B cell (primary cell): Measurements from ENCODE around the gene PIK3CD. TPM values are rescaled to one million over a fixed set of nuclear protein-coding genes. Genes with fewer than 3 reads are reported as not detected.

Experiments used
- ATAC-seq: fragments of 200-7000 bp; cut with Tn5 transposase; one replicate; pipeline ENCODE4 v1.10.0; 2021; ENCODE audit warnings: low read depth, mild to moderate bottlenecking, moderate number of reproducible peaks, moderate library complexity
- CTCF ChIA-PET: fragments of 350-600 bp; sonication (Branson Sonifier 250); formaldehyde crosslinking; loops from one replicate; lab custom pipeline; 2021; ENCODE audit warnings: antibody characterized with exemption, inconsistent platforms; lab: Charles Lee
- POLR2A ChIA-PET: fragments of 350-600 bp; sonication (Branson Sonifier 250); formaldehyde crosslinking; loops from one replicate; lab custom pipeline; 2021; ENCODE audit warnings: antibody characterized with exemption; lab: Charles Lee
- DNase-seq: peaks from one replicate; pipeline ENCODE4 v3.0.0; 2013
- H2AFZ ChIP-seq: 2 replicates; pipeline ENCODE4 v1.6.1; 2012; ENCODE audit warnings: mild to moderate bottlenecking, low read depth, low read length; ENCODE audit not compliant: insufficient read depth, poor library complexity, severe bottlenecking
- H3K27ac ChIP-seq, 2 donors: 1 replicate in 1 of 2; 2 replicates in 1 of 2; pipeline ENCODE4 v1.5.1; 2012 to 2013; ENCODE audit warnings: low read length in 2 of 2, mild to moderate bottlenecking in 2 of 2, moderate library complexity in 1 of 2
- H3K27me3 ChIP-seq, 4 experiments: fragments of 200-600 bp in 1 of 4; sonication (generic) in 1 of 4; replicated peaks in 1 of 4; 1 replicate in 2 of 4; 2 replicates in 2 of 4; pipeline versions ENCODE4 v1.6.1 to v1.7.0; 2013 to 2016; ENCODE audit warnings: low read length in 3 of 4, mild to moderate bottlenecking in 2 of 4, mixed read lengths in 1 of 4, moderate library complexity in 1 of 4; ENCODE audit not compliant: insufficient read depth in 4 of 4, control insufficient read depth in 3 of 4; ENCODE audit errors: control extremely low read depth in 1 of 4
- H3K36me3 ChIP-seq, 2 experiments: replicated peaks in 1 of 2; 1 replicate in 1 of 2; 2 replicates in 1 of 2; pipeline versions ENCODE4 v1.6.1 to v1.7.1; 2013; ENCODE audit warnings: low read length in 1 of 2; ENCODE audit not compliant: insufficient read depth in 2 of 2, control insufficient read depth in 1 of 2; ENCODE audit errors: control extremely low read depth in 1 of 2, extremely low read depth in 1 of 2
- H3K4me1 ChIP-seq, 2 donors: fragments of 200-600 bp in 1 of 2; sonication (generic) in 1 of 2; 1 replicate in 1 of 2; 2 replicates in 1 of 2; pipeline versions ENCODE4 v1.5.1 to v1.6.1; 2013 to 2017; ENCODE audit warnings: low read length in 2 of 2; ENCODE audit not compliant: control insufficient read depth in 2 of 2, insufficient read depth in 2 of 2
- H3K4me2 ChIP-seq: replicated peaks from 2 replicates; pipeline ENCODE3; 2012; ENCODE audit warnings: mild to moderate bottlenecking, low read depth, low read length; ENCODE audit not compliant: poor library complexity, severe bottlenecking
- H3K4me3 ChIP-seq, 5 experiments: fragments of 200-600 bp in 1 of 5; sonication (generic) in 1 of 5; 1 replicate in 3 of 5; 2 replicates in 2 of 5; pipeline versions ENCODE4 v1.5.1 to v1.7.0; 2011 to 2016; ENCODE audit warnings: low read length in 4 of 5, mild to moderate bottlenecking in 4 of 5, low read depth in 2 of 5, control low read depth in 1 of 5, moderate library complexity in 1 of 5; ENCODE audit not compliant: insufficient read depth in 1 of 5; ENCODE audit errors: control extremely low read depth in 1 of 5, extremely low read depth in 1 of 5
- H3K79me2 ChIP-seq: fragments of 200-600 bp; sonication (generic); one replicate; pipeline ENCODE4 v1.6.0; 2016; ENCODE audit warnings: low read length; ENCODE audit not compliant: control insufficient read depth, insufficient read depth
- H3K9ac ChIP-seq: fragments of 200-600 bp; sonication (generic); 2 replicates; pipeline ENCODE4 v1.6.1; 2017; ENCODE audit warnings: mild to moderate bottlenecking, low read length, moderate library complexity
- H3K9me3 ChIP-seq, 3 donors: one replicate each; pipeline versions ENCODE4 v1.6.1 to v1.7.1; 2013; ENCODE audit warnings: low read length in 2 of 3; ENCODE audit not compliant: control insufficient read depth in 2 of 3, insufficient read depth in 1 of 3; ENCODE audit errors: control extremely low read depth in 1 of 3
- H4K20me1 ChIP-seq: 2 replicates; pipeline ENCODE4 v1.6.0; 2012; ENCODE audit warnings: mild to moderate bottlenecking, low read length; ENCODE audit not compliant: insufficient read depth, control insufficient read depth, poor library complexity, severe bottlenecking
- H3K27ac Mint-ChIP-seq: one replicate; pipeline ENCODE4 v1.8.0; 2021; ENCODE audit warnings: mixed read lengths
- H3K27me3 Mint-ChIP-seq: one replicate; pipeline ENCODE4 v1.8.0; 2021; ENCODE audit warnings: mixed read lengths
- H3K4me1 Mint-ChIP-seq: one replicate; pipeline ENCODE4 v1.8.0; 2021; ENCODE audit warnings: mixed read lengths
- H3K4me3 Mint-ChIP-seq: one replicate; pipeline ENCODE4 v1.8.0; 2021; ENCODE audit warnings: mixed read lengths
- H3K9me3 Mint-ChIP-seq: one replicate; pipeline ENCODE4 v1.8.0; 2022; ENCODE audit warnings: mixed read lengths; ENCODE audit not compliant: insufficient read depth
- CTCF ChIP-seq: fragments of 200-600 bp; IDR thresholded peaks from one replicate; pipeline ENCODE4 v1.8.0; 2022; ENCODE audit warnings: antibody characterized with exemption, mild to moderate bottlenecking
- EZH2 ChIP-seq: IDR thresholded peaks from 2 replicates; pipeline ENCODE4 v1.6.1; 2012; ENCODE audit warnings: borderline replicate concordance, low read depth, mild to moderate bottlenecking, moderate library complexity, low read length; ENCODE audit not compliant: insufficient read depth, poor library complexity, severe bottlenecking
- WGBS: methylation state at CpG from one replicate; pipeline ENCODE4 v1.1.5; 2013; ENCODE audit warnings: missing lambda C conversion rate; ENCODE audit not compliant: insufficient coverage; 5-methylcytosine and 5-hydroxymethylcytosine counted together
- intact Hi-C: fragments of 100-400 bp; cut with micrococcal nuclease; formaldehyde crosslinking; loops from one replicate; pipeline ENCODE4 v1.10.0; 2022
- polyA plus RNA-seq: library from polyadenylated mRNA; depleted of rRNA; stranded (reverse); fragments of >200 nt; gene quantifications from 2 replicates; pipeline ENCODE4 v1.2.3, GENCODE V29; 2012
- total RNA-seq, 2 donors: library from RNA; stranded (reverse); fragments of 120-200 nt in 1 of 2; gene quantifications; 1 replicate in 1 of 2; 2 replicates in 1 of 2; pipeline versions ENCODE4 v1.2.3 to v1.2.4, GENCODE V29; 2013 to 2022

PIK3CD gene
- total and polyA plus RNA-seq, 2 donors (not counting 1 experiment from before 2014, with no cell fraction given): 144 to 222 TPM

- Histone ChIP-seq H3K27ac (peak overlapping the region in 1 of 2 donors; percentile 57), H3K9me3 (peaks cover 0 to 15% (median 0%) of the 10 kb centered on the region in 3 donors), H3K4me1 (peaks cover 44 to 65% of the 10 kb centered on the region in 2 donors), H3K36me3 (peaks cover 3 to 96% of the 10 kb centered on the region in 2 experiments), H3K79me2 (peaks cover 71% of the 10 kb centered on the region), H3K4me3 (no peak overlapping the region), H3K4me2 (no peak overlapping the region), H2AFZ (no peak overlapping the region), H3K9ac (no peak overlapping the region), H4K20me1 (peaks cover 58% of the 10 kb centered on the region), H3K27me3 (no peaks in the 10 kb centered on the region)
- Mint-ChIP-seq H3K9me3 (no peaks in the 10 kb centered on the region), H3K27me3 (no peaks in the 10 kb centered on the region), H3K27ac (peak overlapping the region; percentile 63), H3K4me1 (peaks cover 39% of the 10 kb centered on the region), H3K4me3 (no peak overlapping the region)
- DNase-seq: no peak
- intact Hi-C loops: loop anchor here (10.0 kb wide), 1 partner anchor 145 kb away; no protein-coding TSS in a partner anchor
- ChIA-PET POLR2A (interaction anchor here (0.6 to 2.2 kb wide), 7 partner anchors 39 to 103 kb away, joined by 3 to 10 read pairs (median 5); no protein-coding TSS in a partner anchor), CTCF (interaction anchor here (0.5 to 9.8 kb wide), 10 partner anchors 9 to 105 kb away, joined by 3 to 147 read pairs (median 4); no protein-coding TSS in a partner anchor)
- TF ChIP-seq CTCF (no peak), EZH2 (no peak)
- no peak for ATAC-seq
- WGBS: 98% methylated on average over 25 of the region's 36 CpGs
Observed at GRCh38 chr1:9719978-9720722, 68.6 kb downstream of the PIK3CD start.
